ENCODE results near the gene KDM6A.

DNA sequence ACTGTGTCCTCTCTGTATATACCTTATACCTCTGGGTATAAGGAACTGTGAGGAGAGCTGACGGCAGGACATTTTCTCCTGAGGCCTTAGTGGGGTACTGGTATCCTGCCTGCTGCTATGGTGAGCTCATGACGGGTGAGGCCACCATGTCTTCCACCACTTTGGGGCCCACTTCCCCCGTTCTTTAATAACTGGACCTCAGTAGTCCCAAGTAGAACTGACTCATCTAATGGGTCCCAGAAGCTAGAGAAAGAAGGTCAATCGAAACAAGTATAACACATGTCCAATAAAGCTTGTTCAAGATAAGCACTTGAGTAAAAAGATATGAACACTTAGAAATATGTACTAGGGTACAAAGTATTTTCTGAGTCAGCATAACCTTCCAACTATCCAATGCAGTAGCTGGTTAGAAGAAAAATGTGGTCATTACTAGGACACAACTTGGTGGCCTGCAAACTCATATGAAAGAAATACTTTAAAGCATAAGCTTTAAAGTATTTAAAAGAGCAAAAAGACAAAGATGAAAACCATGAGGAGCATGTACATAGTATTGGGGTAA is 256.0 kb downstream of the KDM6A start:
- TF ChIP-seq, protein P1, sequence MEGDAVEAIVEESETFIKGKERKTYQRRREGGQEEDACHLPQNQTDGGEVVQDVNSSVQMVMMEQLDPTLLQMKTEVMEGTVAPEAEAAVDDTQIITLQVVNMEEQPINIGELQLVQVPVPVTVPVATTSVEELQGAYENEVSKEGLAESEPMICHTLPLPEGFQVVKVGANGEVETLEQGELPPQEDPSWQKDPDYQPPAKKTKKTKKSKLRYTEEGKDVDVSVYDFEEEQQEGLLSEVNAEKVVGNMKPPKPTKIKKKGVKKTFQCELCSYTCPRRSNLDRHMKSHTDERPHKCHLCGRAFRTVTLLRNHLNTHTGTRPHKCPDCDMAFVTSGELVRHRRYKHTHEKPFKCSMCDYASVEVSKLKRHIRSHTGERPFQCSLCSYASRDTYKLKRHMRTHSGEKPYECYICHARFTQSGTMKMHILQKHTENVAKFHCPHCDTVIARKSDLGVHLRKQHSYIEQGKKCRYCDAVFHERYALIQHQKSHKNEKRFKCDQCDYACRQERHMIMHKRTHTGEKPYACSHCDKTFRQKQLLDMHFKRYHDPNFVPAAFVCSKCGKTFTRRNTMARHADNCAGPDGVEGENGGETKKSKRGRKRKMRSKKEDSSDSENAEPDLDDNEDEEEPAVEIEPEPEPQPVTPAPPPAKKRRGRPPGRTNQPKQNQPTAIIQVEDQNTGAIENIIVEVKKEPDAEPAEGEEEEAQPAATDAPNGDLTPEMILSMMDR (IDR thresholded peaks at IDR 0.05), result no peak
- no peak for TF ChIP-seq EZH2 (IDR thresholded peaks at IDR 0.05; ENCODE audit: borderline replicate concordance, insufficient read depth, low read depth, low read length, poor library complexity, severe bottlenecking)

Data from B cell (primary cell).